HepG2 (cell line): ENCODE measurements around the gene ZDHHC9. TPM values are rescaled to one million over a fixed set of nuclear protein-coding genes. Genes with fewer than 3 reads are reported as not detected.

Experiments used
- ARHGAP35 ChIP-seq: sonication (generic); formaldehyde crosslinking; IDR thresholded peaks from 2 replicates; pipeline ENCODE4 v1.9.0; 2022; ENCODE audit warnings: mild to moderate bottlenecking, inconsistent platforms, moderate library complexity, missing genetic modification reagents, borderline replicate concordance
- FOXA1 ChIP-seq, 2 experiments: fragments of 450-650 bp in 1 of 2; sonication (generic) in 1 of 2; formaldehyde crosslinking in 1 of 2; IDR thresholded peaks; 2 replicates each; pipeline versions ENCODE4 v1.4.0 to v1.6.1; 2016 to 2020; ENCODE audit warnings: missing genetic modification reagents in 1 of 2
- GABPB1 ChIP-seq: IDR thresholded peaks from 2 replicates; pipeline ENCODE4 v1.6.1; 2016; ENCODE audit warnings: mild to moderate bottlenecking, missing genetic modification reagents, moderate library complexity, missing compliant biosample characterization
- HNF4A ChIP-seq: sonication (generic); formaldehyde crosslinking; IDR thresholded peaks from 2 replicates; pipeline ENCODE4 v1.4.0; 2020; ENCODE audit warnings: missing genetic modification reagents
- HNF4G ChIP-seq, 2 experiments: sonication (generic) in 1 of 2; formaldehyde crosslinking in 1 of 2; IDR thresholded peaks; 2 replicates each; pipeline versions ENCODE4 v1.4.0 to v1.6.1; 2011 to 2020; ENCODE audit warnings: borderline replicate concordance in 2 of 2, low read depth in 2 of 2, mild to moderate bottlenecking in 2 of 2, low read length in 1 of 2, missing genetic modification reagents in 1 of 2, moderate library complexity in 1 of 2
- RFX5 ChIP-seq: IDR thresholded peaks from 2 replicates; pipeline ENCODE4 v1.6.1; 2011; ENCODE audit warnings: low read depth, low read length, improper control_type of control experiment
- SIN3B ChIP-seq: fragments of 150-350 bp; IDR thresholded peaks from 2 replicates; pipeline ENCODE4 v1.6.1; 2014; ENCODE audit warnings: low read length
- SOX5 ChIP-seq: IDR thresholded peaks from 2 replicates; pipeline ENCODE4 v1.6.1; 2016; ENCODE audit warnings: borderline replicate concordance
- TBL1XR1 ChIP-seq: fragments of 150-350 bp; IDR thresholded peaks from 2 replicates; pipeline ENCODE4 v1.6.1; 2014; ENCODE audit warnings: borderline replicate concordance, low read length; ENCODE audit not compliant: partially characterized antibody
- ZFX ChIP-seq: sonication (generic); formaldehyde crosslinking; IDR thresholded peaks from 2 replicates; pipeline ENCODE4 v1.4.0; 2020; ENCODE audit warnings: mild to moderate bottlenecking, low read depth, missing genetic modification reagents, moderate library complexity
- ZNF292 ChIP-seq: sonication (generic); formaldehyde crosslinking; IDR thresholded peaks from 2 replicates; pipeline ENCODE4 v1.8.1; 2022; ENCODE audit warnings: mild to moderate bottlenecking, low read depth, missing genetic modification reagents, borderline replicate concordance
- ZNF687 ChIP-seq: sonication (generic); formaldehyde crosslinking; IDR thresholded peaks from 2 replicates; pipeline ENCODE4 v1.5.1; 2020; ENCODE audit warnings: mild to moderate bottlenecking, missing genetic modification reagents, moderate library complexity
- ZNF747 ChIP-seq: sonication (generic); formaldehyde crosslinking; IDR thresholded peaks from 2 replicates; pipeline ENCODE4 v1.8.1; 2023; ENCODE audit warnings: missing genetic modification reagents, mild to moderate bottlenecking, borderline replicate concordance
- ZNF788 ChIP-seq: sonication (generic); formaldehyde crosslinking; IDR thresholded peaks from 2 replicates; pipeline ENCODE4 v1.5.0; 2020; ENCODE audit warnings: mild to moderate bottlenecking, missing genetic modification reagents, borderline replicate concordance
- polyA plus RNA-seq, 8 experiments: library from polyadenylated mRNA; depleted of rRNA in 3 of 8; stranded (reverse) in 7 of 8; unstranded in 1 of 8; fragments of >200 nt; fragmentation: Illumina TruSeq in 4 of 8; extraction: Trizol in 4 of 8; gene quantifications; 2 replicates each; pipeline versions ENCODE4 v1.2.1 to v1.2.3, GENCODE V29; 2011 to 2016; ENCODE audit warnings: low read depth in 4 of 8, missing spikeins in 1 of 8, mixed read lengths in 1 of 8; ENCODE audit not compliant: insufficient read depth in 1 of 8
- total RNA-seq, 5 experiments: library from RNA; depleted of rRNA; stranded (reverse); fragments of >200 nt; fragmentation: Illumina TruSeq; extraction: Trizol; gene quantifications; 2 replicates each; pipeline ENCODE4 v1.2.3, GENCODE V29; 2016; ENCODE audit warnings: low read depth in 1 of 5
- TF ChIP-seq, protein P1 (sequence below), 2 experiments: sonication (generic) in 1 of 2; formaldehyde crosslinking in 1 of 2; IDR thresholded peaks; 2 replicates each; pipeline versions ENCODE4 v1.4.0 to v1.6.1; 2018 to 2020; ENCODE audit warnings: missing genetic modification reagents in 2 of 2, borderline replicate concordance in 1 of 2, low read depth in 1 of 2, mild to moderate bottlenecking in 1 of 2, missing biosample characterization in 1 of 2
- TF ChIP-seq, protein P2 (sequence below): sonication (generic); formaldehyde crosslinking; IDR thresholded peaks from 2 replicates; pipeline ENCODE4 v1.5.0; 2020; ENCODE audit warnings: missing genetic modification reagents, mild to moderate bottlenecking, borderline replicate concordance

Gene ZDHHC9
- total and polyA plus RNA-seq, 2 of the 13 experiments (the other 11 are each of a cell fraction or from before 2014, with no cell fraction given): 28.3 to 53.1 TPM

- TF ChIP-seq ZNF747 (CRISPR knock-in tag) (no peak), HNF4G (IDR thresholded peaks at IDR 0.05; ENCODE audit: borderline replicate concordance, low read depth, low read length) (peak; percentile 50; the same call in 1 of the 2 replicates), HNF4G (CRISPR knock-in tag; IDR thresholded peaks at IDR 0.05; ENCODE audit: borderline replicate concordance, low read depth) (no peak), ARHGAP35 (CRISPR knock-in tag) (no peak), SOX5 (CRISPR knock-in tag) (no peak), ZNF788 (no peak), RFX5 (no peak), TBL1XR1 (no peak), ZNF687 (CRISPR knock-in tag) (peak; percentile 80), SIN3B (no peak), GABPB1 (CRISPR knock-in tag) (0 out of 2 replicates have a peak, but pooled peaks have one; percentile 32), ZNF292 (CRISPR knock-in tag) (0 out of 2 replicates have a peak, but pooled peaks have one; percentile 28), FOXA1 (IDR thresholded peaks at IDR 0.05) (no peak), FOXA1 (CRISPR knock-in tag; IDR thresholded peaks at IDR 0.05) (0 out of 2 replicates have a peak, but pooled peaks have one; percentile 44), HNF4A (peak; percentile 49), ZFX (CRISPR knock-in tag) (peak; percentile 43)
- TF ChIP-seq, protein P1, sequence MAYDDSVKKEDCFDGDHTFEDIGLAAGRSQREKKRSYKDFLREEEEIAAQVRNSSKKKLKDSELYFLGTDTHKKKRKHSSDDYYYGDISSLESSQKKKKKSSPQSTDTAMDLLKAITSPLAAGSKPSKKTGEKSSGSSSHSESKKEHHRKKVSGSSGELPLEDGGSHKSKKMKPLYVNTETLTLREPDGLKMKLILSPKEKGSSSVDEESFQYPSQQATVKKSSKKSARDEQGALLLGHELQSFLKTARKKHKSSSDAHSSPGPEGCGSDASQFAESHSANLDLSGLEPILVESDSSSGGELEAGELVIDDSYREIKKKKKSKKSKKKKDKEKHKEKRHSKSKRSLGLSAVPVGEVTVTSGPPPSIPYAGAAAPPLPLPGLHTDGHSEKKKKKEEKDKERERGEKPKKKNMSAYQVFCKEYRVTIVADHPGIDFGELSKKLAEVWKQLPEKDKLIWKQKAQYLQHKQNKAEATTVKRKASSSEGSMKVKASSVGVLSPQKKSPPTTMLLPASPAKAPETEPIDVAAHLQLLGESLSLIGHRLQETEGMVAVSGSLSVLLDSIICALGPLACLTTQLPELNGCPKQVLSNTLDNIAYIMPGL (CRISPR knock-in tag; IDR thresholded peaks at IDR 0.05; ENCODE audit: borderline replicate concordance in 1 of 2, low read depth in 1 of 2): 0 out of 4 replicates have a peak, but pooled peaks of 1 of the 2 experiments have one; percentile 0
- TF ChIP-seq, protein P2, sequence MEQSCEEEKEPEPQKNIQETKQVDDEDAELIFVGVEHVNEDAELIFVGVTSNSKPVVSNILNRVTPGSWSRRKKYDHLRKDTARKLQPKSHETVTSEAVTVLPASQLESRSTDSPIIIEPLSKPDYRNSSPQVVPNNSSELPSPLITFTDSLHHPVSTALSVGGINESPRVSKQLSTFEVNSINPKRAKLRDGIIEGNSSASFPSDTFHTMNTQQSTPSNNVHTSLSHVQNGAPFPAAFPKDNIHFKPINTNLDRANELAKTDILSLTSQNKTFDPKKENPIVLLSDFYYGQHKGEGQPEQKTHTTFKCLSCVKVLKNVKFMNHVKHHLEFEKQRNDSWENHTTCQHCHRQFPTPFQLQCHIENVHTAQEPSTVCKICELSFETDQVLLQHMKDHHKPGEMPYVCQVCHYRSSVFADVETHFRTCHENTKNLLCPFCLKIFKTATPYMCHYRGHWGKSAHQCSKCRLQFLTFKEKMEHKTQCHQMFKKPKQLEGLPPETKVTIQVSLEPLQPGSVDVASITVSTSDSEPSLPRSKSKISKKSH (CRISPR knock-in tag): no peak
Measured at GRCh38 chrX:129842510-129843208, 1.0 kb downstream of the ZDHHC9 start (continued).
